HG03280 (cell line): ENCODE data around the gene ANKLE1.
"Not testable (repeated sequence)": the region's sequence is repeated elsewhere in the genome, so short reads cannot be mapped to it uniquely, and the experiment has no call there.

Source experiments
- ATAC-seq: cut with Tn5 transposase; IDR thresholded peaks from one replicate; pipeline ENCODE4 v1.9.1; 2021; ENCODE audit warnings: mild to moderate bottlenecking, moderate library complexity; ENCODE audit not compliant: unreplicated experiment

Gene ANKLE1

DNA sequence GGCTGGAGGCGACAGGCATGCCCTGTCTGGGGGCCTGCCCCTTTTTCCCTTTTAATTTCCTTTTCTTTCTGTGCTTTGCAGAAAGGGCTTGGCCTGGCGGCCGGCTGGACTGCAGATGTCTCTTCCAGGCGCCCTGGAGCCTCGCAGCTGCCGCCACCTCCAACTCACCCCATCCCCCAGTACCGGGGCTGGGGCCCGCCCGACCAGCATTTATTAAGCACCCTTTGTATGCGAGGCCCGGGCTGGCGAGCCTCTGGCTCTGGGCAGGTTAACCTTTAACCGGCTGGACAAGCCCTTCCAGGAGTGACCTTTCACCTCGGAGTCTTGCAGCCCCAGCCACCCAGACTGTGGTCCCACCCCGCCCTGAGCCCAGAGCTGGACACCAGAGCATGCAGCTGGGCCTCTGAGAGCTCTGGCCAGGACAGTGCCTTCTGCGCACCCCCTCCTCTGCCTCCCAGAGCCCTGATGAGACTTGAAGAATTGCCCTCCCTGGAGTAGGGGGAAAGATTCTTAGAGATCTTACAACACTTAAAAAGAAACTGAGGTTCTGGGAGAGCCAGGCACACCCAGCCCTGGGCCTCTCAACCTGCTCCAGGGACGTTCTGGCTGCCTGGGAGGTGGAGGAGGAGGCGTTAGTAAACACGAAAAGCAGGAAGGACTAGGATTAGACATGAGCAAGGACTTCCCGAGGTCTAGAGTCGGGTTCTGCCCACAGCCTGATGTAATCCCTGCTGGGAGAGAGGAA lies 34.8 kb upstream of the ANKLE1 start:
- no peak for ATAC-seq

DNA sequence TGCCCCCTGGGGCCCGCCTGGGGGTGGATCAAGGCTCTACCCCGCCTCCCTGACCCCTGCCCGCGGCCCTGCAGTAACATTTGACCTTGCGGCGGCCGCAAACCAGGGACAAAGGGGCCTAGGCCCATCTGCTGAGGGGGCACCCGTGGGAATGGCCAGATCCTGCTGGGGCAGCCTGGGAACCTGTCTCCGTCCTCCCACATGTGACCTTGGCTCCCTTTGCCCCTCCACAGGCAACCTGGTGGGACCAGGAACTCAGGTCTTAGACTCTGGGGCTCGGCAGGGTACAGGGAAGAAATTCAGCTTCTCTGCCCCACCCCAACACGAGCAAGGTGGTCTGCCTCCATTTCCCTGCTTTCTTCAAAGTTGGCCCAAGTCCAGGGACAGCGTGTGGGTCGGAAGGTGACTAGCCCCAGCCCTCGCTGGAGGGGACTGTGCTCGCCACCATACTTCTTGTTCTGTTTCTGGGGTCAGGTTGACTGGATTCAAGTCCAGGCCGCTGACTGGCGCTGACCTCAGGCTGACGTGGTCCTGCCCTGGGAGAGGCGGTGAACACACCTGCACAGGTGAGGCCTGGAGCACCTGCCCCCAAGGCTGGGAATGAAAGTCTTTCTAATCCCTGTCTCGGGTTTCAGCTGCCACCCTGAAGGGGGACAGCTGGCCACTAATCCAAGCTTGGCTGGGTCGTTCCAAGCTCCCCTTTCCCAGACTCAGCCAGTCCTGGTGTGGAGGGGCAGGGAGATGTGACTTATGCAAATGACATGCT lies 33.5 kb upstream of the ANKLE1 start:
- ATAC-seq: no peak

DNA sequence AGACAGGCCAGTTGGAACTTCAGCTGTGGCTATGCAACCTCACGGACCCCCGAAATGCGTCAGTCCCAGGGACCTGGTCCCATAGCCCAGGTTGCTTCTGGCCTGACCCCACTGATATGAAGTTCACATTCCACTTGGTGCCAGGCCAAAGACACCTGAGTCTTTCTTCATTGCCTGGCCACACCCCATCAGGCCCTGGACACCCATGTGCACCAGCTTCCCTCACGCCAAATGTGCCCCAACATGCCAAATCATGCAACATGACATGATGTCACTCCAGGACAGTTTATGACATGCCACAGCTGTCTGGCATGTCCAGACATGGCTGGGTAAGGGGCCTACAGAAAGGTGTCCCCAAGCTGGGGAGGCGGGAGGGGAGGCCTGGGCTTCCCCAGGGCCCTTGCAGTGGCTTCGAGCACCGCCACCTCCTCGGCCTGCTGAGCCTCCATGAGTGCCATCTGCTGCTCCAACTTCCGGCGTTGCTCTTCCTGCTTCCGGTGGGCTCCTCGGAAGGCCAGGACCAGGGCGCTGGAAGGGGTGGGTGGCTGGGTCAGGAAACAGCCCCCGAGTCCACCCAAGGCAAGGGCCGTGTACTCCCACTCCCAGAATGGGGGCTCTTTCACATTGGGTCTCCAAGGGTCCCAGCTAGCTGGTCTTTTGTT lies 31.7 kb upstream of the ANKLE1 start:
- no peak for ATAC-seq

DNA sequence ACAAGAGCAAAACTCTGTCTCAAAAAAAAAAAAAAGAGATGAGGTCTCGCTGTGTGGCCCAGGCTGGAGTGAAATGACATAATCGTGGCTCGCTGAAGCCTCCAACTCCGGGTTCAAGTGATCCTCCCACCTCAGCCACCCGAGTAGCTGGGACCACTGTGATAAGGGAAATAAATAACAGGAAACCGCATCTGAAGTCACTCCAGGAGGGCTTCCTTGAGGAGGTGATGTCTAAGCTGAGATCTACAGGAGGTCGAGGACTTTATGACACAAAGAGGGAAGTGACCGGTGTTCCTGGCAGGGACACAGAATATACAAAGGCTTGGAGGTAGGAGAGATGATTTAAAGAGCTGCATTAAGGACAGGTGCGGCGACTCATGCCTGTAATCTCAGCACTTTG lies 27.1 kb upstream of the ANKLE1 start:
- no peak for ATAC-seq

DNA sequence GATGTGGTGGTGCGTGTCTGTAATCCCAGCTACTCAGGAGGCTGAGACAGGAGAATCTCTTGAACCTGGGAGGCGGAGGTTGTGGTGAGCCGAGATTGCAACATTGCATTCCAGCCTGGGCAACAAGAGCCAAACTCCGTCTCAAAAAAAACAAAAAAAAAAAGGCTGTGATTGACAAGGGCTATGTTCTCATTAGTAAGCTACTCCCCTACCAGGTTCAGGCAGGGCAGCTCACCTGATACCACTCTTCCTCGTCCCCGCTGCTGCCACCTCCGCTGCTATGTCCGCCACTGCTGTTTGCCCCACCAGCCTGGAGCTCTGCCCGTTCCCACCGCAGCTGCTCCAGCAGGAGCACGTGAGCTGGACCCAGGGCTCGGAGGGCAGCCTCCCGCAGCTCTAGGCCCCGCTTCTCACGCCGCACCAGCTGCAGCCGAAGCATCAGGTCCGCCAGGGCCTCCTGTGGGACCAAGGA lies 26.5 kb upstream of the ANKLE1 start:
- ATAC-seq: no peak

DNA sequence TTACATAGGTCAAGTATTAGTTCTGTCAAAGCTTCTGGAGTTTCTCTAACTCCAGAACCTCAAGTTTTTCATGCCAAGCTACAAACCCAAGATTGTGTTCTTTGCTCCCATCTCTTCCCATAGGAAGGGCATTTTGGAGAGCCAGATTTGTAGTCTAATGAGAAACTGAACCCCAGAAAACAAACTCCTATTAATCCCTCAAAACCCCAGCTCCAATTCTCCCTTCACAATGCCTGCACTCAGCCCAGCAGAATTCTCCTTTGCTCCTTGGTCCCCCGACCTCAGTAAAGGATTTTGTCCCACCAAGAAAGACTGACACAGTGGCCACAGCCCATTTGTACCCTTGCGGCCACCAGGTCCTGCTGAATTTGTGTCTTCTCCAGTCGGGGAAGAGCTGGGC lies 25.6 kb upstream of the ANKLE1 start:
- no peak for ATAC-seq

DNA sequence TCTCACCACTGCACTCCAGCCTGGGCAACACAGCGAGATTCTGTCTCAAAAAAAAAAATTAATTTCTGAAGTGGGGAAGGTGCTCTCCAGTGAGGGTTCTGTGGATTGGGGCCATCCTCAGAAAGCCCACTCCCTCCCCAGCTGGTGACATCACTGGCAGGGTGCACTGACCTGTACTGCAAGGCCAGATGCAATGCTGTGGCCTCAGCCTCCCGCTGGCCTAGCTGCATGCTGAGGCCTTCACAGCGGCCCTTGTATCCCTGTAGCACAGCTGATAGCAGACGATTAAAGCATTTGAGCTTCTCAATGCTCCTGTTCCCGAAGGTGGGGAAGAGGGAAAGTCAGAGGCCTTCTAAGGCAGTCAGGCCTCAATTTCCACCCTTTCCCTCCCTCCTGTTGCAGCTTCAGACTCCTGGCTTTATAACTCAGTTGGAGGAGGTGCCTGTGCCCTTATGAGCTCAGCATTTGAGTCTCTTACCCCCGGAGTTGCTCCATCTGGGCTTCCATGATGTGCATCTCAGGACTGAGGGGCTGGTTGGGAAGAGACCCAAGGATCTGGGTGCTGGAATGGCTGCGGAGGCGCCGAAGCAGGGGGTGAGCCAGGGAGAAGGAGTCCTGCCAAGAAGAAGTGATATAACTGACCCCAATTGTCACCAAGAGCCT lies 22.5 kb upstream of the ANKLE1 start:
- ATAC-seq: no peak

DNA sequence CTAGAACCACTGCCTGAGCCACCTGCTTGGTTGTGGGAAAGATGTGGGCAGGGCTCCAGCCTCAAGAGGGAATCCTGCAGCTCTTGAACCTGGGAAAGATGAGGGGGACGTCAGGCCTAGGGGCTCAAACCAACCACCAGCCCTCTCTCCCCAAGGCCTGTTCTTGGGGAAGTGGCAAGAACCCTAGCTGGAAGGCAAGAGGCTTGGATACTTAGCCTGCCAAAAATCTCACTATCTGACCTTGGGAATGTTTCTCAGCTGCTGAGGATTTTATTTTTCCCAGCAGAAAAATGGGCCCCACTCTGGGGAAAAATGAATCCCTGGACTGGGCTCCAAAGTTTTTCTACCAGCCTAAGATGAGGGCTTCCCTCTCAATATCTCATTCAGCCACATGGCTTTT lies 21.8 kb upstream of the ANKLE1 start:
- no peak for ATAC-seq

DNA sequence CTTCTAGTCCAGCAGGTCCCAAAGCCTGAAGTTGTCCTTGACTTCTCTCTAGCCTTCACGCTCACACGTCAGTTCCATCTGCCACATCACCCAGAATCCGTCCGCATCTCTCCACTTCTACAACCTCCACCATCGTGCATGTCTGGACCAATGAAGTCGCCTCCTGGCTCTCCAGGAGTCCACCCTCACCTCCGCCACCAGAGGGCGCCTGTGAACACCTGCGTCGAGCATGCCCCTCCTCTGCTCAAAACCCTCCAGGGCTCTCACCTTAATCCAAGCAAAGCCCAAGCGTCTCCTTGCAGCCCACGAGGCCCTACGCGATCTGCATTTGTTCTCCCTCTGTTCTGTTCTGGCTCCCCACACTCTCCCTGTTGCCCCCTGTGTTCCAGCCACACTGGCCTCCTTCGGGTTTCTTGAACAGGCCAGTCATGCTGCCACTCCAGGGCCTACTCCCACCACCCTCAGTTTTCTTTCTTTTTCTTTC lies 20.8 kb upstream of the ANKLE1 start:
- peak; percentile 86 for ATAC-seq

DNA sequence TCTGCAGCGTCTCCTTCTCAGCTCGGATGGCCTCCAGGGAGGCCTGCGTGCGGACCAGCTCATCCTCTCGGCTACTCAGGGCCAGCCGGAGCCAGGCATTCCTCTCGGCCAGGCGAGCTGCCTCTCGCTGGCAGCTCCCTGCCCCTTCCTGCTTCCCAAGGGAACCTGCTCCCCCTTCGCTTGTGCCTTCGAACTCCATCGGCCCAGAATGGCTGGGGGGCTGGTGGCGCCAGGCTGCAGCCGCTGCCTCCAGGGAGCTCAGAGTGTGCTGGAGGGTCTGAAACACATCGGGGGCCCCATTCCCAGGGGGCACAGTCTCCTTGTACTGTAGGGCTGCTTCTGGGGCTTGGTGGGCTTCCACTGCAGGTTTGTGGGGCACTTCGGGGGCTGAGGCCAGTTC lies 19.1 kb upstream of the ANKLE1 start:
- ATAC-seq: no peak

DNA sequence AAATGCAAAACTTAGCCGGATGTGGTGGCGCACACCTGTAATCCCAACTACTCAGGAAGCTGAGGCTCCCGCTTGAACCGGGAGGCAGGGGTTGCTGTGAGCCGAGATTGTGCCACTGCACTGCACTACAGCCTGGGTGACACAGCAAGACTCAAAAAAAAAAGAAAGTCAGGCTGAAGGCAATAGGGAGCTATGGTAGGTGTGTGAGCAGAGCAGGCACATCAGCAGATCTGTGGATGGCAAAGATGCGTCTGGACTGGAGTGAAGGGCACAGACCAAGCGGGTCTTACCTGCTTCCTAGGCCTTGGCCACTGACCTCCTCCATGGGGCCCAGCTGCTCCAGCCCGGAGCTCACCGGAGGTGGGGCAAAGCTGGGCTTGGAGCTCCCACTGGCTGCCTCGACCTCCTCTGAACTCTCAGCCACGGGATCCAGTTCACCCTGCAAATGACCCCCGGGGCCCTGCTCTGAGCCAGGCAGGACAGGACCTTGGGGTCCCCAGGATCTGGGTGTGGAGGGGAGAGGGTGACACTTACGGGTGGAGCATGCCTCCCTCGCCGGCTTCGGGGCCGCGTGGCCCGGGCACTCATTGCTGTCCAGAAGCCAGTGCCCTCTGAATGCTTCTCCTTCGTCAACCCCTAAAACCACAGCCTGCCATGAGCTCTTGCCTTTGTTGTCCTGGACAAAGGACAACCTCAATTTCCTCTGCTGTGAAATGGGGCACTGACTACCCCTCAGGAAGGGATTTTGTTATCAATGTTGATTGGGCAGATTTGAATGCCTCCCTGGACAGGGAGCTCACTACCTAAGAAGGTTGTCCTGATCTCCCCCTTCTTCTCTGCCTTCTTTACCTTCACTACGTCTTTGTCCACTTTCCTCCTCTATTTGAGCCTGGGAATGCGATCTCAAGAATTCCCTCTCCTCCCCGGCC lies 17.7 kb upstream of the ANKLE1 start:
- ATAC-seq: no peak

DNA sequence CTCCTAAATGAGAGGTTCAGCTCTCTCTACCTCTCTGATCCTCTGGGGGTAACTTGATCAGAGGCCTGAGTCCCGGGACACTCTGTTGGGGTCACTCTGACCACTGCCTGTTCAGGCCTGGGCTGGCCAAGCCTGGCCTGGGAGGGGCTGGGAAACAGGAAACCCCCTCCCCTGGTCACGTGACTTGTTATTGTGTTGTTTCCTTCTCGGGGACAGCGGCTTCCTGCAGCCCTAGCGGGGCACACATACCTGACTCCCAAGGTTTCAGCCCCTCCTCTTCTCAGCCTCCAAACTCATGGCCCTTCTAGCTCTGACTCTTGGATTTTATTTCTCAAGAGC lies 17.1 kb upstream of the ANKLE1 start, which contains the start of gene USHBP1:
USHBP1 (minus strand) TSS at position 105 of the 339 bp plus-strand sequence. CDS start 446 bp downstream, outside the sequence.
- ATAC-seq: no peak

DNA sequence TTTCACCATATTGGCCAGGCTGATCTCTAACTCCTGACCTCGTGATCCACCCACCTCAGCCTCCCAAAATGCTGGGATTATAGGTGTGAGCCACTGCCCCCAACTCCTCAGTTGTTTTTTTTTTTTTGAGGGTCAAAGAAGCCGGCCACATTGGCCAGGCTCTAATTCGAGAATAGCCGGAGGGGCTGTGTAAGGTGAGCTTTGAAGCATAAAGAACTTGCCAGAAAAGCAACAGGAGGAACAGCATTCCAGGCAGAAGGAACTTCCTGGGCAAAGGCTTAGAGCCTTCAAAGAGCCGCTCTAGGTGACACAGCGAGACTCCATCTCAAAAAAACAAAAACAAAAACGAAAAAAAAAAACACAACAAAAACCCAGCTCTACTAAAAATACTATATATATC lies 15.7 kb upstream of the ANKLE1 start:
- ATAC-seq: no peak

DNA sequence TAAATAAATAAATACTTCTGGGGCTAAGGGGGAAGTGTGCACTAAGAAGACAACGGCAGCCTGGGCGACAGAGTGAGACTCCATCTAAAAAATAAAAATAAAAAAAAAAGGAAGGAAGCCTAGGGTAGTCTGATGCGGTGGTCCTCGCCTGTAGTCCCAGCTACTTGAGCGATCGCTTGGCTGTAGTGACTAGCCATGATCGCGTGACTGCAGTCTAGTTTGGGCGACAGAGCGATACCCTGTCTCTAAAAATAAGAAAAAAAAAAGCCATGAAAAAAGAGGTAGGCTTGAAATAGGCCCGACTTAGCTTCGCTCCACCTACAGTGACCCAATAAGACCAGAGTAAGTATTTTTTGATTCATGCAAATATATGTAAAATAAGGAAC lies 15.1 kb upstream of the ANKLE1 start:
- ATAC-seq: no peak

DNA sequence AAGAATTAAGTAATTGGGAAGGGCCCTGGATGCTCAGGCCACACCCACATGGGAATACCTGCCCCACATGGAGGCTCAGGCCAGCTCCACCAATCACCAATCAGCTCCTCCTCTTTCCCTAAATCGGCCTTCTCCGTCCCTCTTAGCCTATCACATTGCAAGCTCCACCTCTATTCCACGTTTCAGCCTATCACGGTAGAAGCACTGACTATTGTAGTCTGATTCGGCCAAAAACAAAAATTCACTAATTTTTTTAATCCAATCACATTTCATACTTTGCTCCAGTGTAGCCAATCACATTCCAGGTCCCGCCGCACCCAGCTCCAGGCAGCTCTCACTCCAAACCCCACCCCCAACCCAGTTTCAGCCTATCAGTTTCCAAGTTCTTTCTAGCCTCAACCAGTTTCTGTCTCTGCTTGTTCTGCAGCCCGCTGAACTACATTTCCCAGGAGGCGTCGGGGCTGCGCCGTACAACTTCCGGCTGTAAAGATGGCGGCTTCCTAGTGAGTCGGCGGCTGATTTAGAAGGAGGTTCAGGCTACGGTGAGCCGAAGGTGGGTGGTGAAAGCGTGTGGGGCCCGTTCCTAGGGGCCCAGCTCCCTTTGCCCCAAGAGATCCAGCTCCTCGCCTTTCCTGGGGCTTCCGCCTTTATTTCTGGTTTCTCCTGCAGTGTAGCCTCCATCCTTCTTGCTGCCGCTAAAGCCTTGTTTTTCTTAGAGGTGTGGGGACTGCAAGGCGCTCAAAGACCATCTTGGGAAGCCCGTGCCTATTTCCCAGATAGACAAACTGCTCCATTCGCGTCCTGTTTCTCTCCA lies 14.5 kb upstream of the ANKLE1 start, which contains the start of gene BABAM1:
BABAM1 (plus strand) TSS at position 469 of the 814 bp plus-strand sequence. CDS start 1,364 bp downstream, outside the sequence.
- ATAC-seq: peak; percentile 92

DNA sequence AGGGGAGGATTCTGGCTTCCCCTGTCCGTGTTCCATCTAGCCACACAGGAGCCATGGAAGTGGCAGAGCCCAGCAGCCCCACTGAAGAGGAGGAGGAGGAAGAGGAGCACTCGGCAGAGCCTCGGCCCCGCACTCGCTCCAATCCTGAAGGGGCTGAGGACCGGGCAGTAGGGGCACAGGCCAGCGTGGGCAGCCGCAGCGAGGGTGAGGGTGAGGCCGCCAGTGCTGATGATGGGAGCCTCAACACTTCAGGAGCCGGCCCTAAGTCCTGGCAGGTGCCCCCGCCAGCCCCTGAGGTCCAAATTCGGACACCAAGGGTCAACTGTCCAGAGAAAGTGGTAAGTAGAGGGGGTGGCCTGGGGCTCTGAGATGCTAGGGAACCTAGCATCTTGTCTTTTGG lies 12.9 kb upstream of the ANKLE1 start:
- no peak for ATAC-seq

DNA sequence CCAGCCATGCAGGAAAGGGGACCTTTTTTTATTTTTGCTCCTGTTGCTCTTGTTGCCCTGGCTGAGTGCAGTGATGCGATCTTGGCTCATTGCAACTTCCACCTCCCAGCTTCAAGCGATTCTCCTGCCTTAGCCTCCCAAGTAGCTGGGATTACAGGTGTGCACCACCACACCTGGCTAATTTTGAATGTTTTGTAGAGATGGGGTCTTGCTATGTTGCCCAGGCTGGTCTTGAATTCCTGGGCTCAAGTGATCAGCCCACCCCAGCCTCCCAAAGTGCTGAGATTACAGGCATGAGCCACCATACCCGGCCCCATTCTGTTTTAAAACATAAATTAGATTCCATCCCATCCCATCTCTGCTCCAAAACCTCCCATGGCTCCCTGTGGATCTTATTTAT lies 6.8 kb upstream of the ANKLE1 start:
- not testable (repeated sequence) for ATAC-seq

DNA sequence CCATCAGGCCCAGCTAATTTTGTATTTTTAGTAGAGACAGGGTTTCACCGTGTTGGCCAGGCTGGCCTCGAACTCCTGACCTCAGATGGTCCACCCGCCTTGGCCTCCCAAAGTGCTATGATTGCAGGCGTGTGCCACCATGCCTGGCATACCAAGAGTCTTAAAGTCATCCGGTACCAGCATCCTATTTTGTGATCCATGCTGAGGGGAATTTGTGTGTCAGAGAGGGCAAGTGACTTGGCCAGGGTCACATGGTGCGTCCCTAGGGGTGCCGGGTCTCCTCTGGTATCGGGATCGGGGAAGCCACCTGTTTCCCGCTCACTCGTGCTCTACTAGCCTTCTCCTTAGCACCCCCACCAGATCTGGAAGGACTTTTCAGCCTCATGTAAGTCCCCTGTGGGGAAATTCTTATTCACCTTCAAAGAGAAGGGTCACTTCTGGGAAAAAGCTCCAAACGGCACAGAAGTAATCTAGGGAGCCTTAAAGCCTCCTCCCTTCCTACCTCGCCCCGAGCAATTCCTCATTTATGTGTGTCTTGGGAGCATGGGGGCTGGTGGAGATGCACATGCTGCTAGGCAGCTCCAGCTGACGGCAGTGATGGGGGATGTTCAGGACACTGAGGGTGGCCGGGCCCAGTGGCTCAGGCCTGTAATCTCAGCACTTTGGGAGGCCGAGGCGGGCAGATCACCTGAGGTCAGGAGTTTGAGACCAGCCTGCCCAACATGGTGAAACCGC lies 6.1 kb upstream of the ANKLE1 start:
- no peak for ATAC-seq
